PC-3 (cell line): ENCODE measurements around the gene MAB21L4. TPM values are rescaled to one million over a fixed set of nuclear protein-coding genes. Genes with fewer than 3 reads are reported as not detected.

Source experiments
- ATAC-seq: fragments of 200-7000 bp; cut with Tn5 transposase; 2 replicates; pipeline ENCODE4 v1.9.1; 2020; ENCODE audit warnings: mild to moderate bottlenecking, moderate library complexity
- BruUV-seq: library from RNA; stranded (reverse); fragments of 400-500 nt; replicated peaks from 2 replicates; lab custom pipeline; 2021; lab: Mats Ljungman, UMichigan
- CTCF ChIA-PET: fragments of 300-600 bp; sonication (Branson Sonifier 250); formaldehyde crosslinking; loops from one replicate; lab custom pipeline; 2022; ENCODE audit warnings: antibody characterized with exemption; lab: Charles Lee
- POLR2A ChIA-PET: fragments of 300-600 bp; sonication (Branson Sonifier 250); formaldehyde crosslinking; loops from one replicate; lab custom pipeline; 2022; ENCODE audit warnings: antibody characterized with exemption; ENCODE audit not compliant: unreplicated experiment; lab: Charles Lee
- DNase-seq: peaks from one replicate; pipeline ENCODE4 v3.0.0-alpha.2; 2015
- H2AFZ ChIP-seq: fragments of 300-600 bp; sonication (generic); 2 replicates; pipeline ENCODE4 v1.6.0; 2016; ENCODE audit warnings: antibody characterized with exemption, low read length
- H3F3A ChIP-seq: fragments of 300-600 bp; sonication (generic); one replicate; pipeline ENCODE4 v1.6.0; 2017; ENCODE audit warnings: antibody characterized with exemption, low read length, control low read depth, mild to moderate bottlenecking; ENCODE audit not compliant: unreplicated experiment
- H3K27ac ChIP-seq: fragments of 300-600 bp; sonication (generic); 2 replicates; pipeline ENCODE4 v1.5.1; 2016; ENCODE audit warnings: mild to moderate bottlenecking, low read length
- H3K27me3 ChIP-seq: fragments of 300-600 bp; sonication (generic); 2 replicates; pipeline ENCODE4 v1.6.1; 2016; ENCODE audit warnings: low read length, mixed read lengths
- H3K36me3 ChIP-seq: fragments of 300-600 bp; sonication (generic); 2 replicates; pipeline ENCODE4 v1.6.1; 2016; ENCODE audit warnings: low read depth, mixed run types, low read length, mixed read lengths
- H3K4me1 ChIP-seq: fragments of 300-600 bp; sonication (generic); 2 replicates; pipeline ENCODE4 v1.5.1; 2016; ENCODE audit warnings: low read length; ENCODE audit not compliant: insufficient read depth
- H3K4me2 ChIP-seq: fragments of 300-600 bp; sonication (generic); 2 replicates; pipeline ENCODE4 v1.6.0; 2016; ENCODE audit warnings: low read length
- H3K4me3 ChIP-seq: fragments of 300-600 bp; sonication (generic); 2 replicates; pipeline ENCODE4 v1.5.1; 2016; ENCODE audit warnings: mild to moderate bottlenecking, low read length, mixed read lengths
- H3K79me2 ChIP-seq: fragments of 300-600 bp; sonication (generic); 2 replicates; pipeline ENCODE4 v1.6.1; 2017; ENCODE audit warnings: low read length, mixed read lengths
- H3K9ac ChIP-seq: fragments of 300-600 bp; sonication (generic); 2 replicates; pipeline ENCODE4 v1.6.0; 2016; ENCODE audit warnings: mild to moderate bottlenecking, low read length
- H3K9me2 ChIP-seq: fragments of 300-600 bp; sonication (generic); replicated peaks from 2 replicates; pipeline ENCODE4 v1.6.1; 2016; ENCODE audit warnings: mixed run types, low read length, mixed read lengths
- H3K9me3 ChIP-seq: fragments of 300-600 bp; sonication (generic); 2 replicates; pipeline ENCODE4 v1.6.1; 2016; ENCODE audit warnings: low read length, mixed read lengths
- H4K20me1 ChIP-seq: fragments of 300-600 bp; sonication (generic); 2 replicates; pipeline ENCODE4 v1.6.1; 2016; ENCODE audit warnings: low read length, mixed read lengths
- EZH2 ChIP-seq: fragments of 300-600 bp; sonication (generic); IDR thresholded peaks from one replicate; pipeline ENCODE4 v1.6.1; 2017; ENCODE audit warnings: antibody characterized with exemption, mild to moderate bottlenecking, low read length; ENCODE audit not compliant: unreplicated experiment
- EZH2phosphoT487 ChIP-seq: fragments of 300-600 bp; sonication (generic); IDR thresholded peaks from 2 replicates; pipeline ENCODE4 v1.6.1; 2018; ENCODE audit warnings: mild to moderate bottlenecking, antibody characterized with exemption, low read length, borderline replicate concordance
- intact Hi-C: fragments of 100-400 bp; cut with micrococcal nuclease; formaldehyde crosslinking; loops from 2 replicates; pipeline ENCODE4 v1.9.0; 2023
- total RNA-seq: library from RNA; depleted of rRNA; stranded (reverse); fragments of >200 nt; gene quantifications from 2 replicates; pipeline ENCODE4 v1.2.3, GENCODE V29; 2014
- TF ChIP-seq, protein P1 (sequence below): fragments of 300-600 bp; sonication (generic); conservative IDR thresholded peaks from 2 replicates; pipeline ENCODE4 v1.5.1; 2017; ENCODE audit warnings: antibody characterized with exemption, low read depth, mild to moderate bottlenecking, low read length

Gene MAB21L4
- total RNA-seq, 1 experiment from 2014 or later = 1.0 TPM

DNA sequence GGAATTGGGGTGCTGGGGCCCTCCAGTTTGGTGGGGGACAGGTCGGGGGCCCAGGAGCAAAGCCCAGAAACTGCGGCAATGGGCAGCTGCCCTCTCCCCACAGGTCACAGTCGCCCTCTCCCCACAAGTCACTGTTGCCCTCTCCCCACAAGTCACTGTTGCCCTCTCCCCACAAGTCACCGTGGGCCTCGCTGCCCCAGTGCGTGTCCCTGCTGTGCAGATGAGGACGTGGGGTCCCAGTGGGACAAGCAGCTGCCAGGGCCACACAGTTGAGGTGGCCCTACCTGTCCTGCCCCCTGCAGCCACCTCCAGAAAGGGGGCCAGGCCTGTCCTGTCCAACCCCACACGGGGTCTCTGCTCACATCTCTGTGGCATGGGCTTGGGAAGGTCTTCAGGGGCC is 40.3 kb downstream of the MAB21L4 start:
- no peaks in the 10 kb centered on the region for H4K20me1 ChIP-seq
- no peaks in the 10 kb centered on the region; the same call in 1 of the 2 replicates for H3K9me3 ChIP-seq
- no peaks in the 10 kb centered on the region for H3K4me1 ChIP-seq
- TF ChIP-seq, protein P1, sequence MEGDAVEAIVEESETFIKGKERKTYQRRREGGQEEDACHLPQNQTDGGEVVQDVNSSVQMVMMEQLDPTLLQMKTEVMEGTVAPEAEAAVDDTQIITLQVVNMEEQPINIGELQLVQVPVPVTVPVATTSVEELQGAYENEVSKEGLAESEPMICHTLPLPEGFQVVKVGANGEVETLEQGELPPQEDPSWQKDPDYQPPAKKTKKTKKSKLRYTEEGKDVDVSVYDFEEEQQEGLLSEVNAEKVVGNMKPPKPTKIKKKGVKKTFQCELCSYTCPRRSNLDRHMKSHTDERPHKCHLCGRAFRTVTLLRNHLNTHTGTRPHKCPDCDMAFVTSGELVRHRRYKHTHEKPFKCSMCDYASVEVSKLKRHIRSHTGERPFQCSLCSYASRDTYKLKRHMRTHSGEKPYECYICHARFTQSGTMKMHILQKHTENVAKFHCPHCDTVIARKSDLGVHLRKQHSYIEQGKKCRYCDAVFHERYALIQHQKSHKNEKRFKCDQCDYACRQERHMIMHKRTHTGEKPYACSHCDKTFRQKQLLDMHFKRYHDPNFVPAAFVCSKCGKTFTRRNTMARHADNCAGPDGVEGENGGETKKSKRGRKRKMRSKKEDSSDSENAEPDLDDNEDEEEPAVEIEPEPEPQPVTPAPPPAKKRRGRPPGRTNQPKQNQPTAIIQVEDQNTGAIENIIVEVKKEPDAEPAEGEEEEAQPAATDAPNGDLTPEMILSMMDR = no peak
- no peak for TF ChIP-seq EZH2phosphoT487
- TF ChIP-seq EZH2 = no peak
- H3K9me2 ChIP-seq = no peaks in the 10 kb centered on the region
- peaks cover 18% of the 10 kb centered on the region for H3K27me3 ChIP-seq
- H3K79me2 ChIP-seq = no peaks in the 10 kb centered on the region
- H3K4me3 ChIP-seq = no peak overlapping the region
- H2AFZ ChIP-seq = no peak overlapping the region
- CTCF ChIA-PET = no interaction called here
- no peak overlapping the region for H3K9ac ChIP-seq
- no TSS peak for BruUV-seq
- no peak overlapping the region for H3K27ac ChIP-seq
- H3K4me2 ChIP-seq = no peak overlapping the region
- DNase-seq (no peak), ATAC-seq (no peak)
- H3F3A ChIP-seq = no peaks in the 10 kb centered on the region
- H3K36me3 ChIP-seq = no peaks in the 10 kb centered on the region
- POLR2A ChIA-PET = no interaction called here
- intact Hi-C loops = no loop called here

- H3K9me2 ChIP-seq = no peaks in the 10 kb centered on the region
- H3K27me3 ChIP-seq = no peaks in the 10 kb centered on the region
- no peak overlapping the region for H3K9ac ChIP-seq
- no peak overlapping the region for H2AFZ ChIP-seq
- no peaks in the 10 kb centered on the region for H3K79me2 ChIP-seq
- no peaks in the 10 kb centered on the region for H3F3A ChIP-seq
- H3K4me2 ChIP-seq = no peak overlapping the region
- H4K20me1 ChIP-seq = no peaks in the 10 kb centered on the region
- no peaks in the 10 kb centered on the region; the same call in 1 of the 2 replicates for H3K9me3 ChIP-seq
- intact Hi-C loops = loop anchor here (5.0 kb wide), 1 partner anchor 370 kb away; no protein-coding TSS in a partner anchor
- no peak overlapping the region for H3K4me3 ChIP-seq
- DNase-seq (no peak), ATAC-seq (no peak)
- POLR2A ChIA-PET = no interaction called here
- CTCF ChIA-PET = interaction anchor here (0.7 kb wide), 1 partner anchor 12 kb away, joined by 3 read pairs; no protein-coding TSS in a partner anchor
- no peak for TF ChIP-seq EZH2
- TF ChIP-seq, protein P1 = no peak
- H3K4me1 ChIP-seq = no peaks in the 10 kb centered on the region
- H3K27ac ChIP-seq = no peak overlapping the region
- H3K36me3 ChIP-seq = no peaks in the 10 kb centered on the region
- no TSS peak for BruUV-seq
Measured at GRCh38 chr2:240852671-240853314, 43.2 kb downstream of the MAB21L4 start.
